K562 (cell line): Measurements from ENCODE around the gene XPNPEP3. TPM values are rescaled to one million over a fixed set of nuclear protein-coding genes. Genes with fewer than 3 reads are reported as not detected.

ENCODE experiments used
- ASH1L ChIP-seq: fragments of 450-650 bp; IDR thresholded peaks from 2 replicates; pipeline ENCODE4 v1.6.1; 2018; ENCODE audit warnings: borderline replicate concordance, mild to moderate bottlenecking, low read depth; ENCODE audit not compliant: partially characterized antibody
- ESRRA ChIP-seq: fragments of 450-650 bp; IDR thresholded peaks from 2 replicates; pipeline ENCODE4 v1.6.1; 2014; ENCODE audit warnings: low read depth, mild to moderate bottlenecking, moderate library complexity, borderline replicate concordance
- GATAD2B ChIP-seq: fragments of 450-650 bp; IDR thresholded peaks from 2 replicates; pipeline ENCODE4 v1.6.1; 2017; ENCODE audit warnings: mild to moderate bottlenecking, borderline replicate concordance
- GTF2E2 ChIP-seq: fragments of 200-800 bp; sonication (Bioruptor generic); IDR thresholded peaks from 2 replicates; pipeline ENCODE4 v1.6.1; 2016; ENCODE audit warnings: missing genetic modification characterization, missing compliant biosample characterization
- HEY1 ChIP-seq: fragments of 250-450 bp; sonication (Bioruptor Pico); IDR thresholded peaks from 2 replicates; pipeline ENCODE4 v1.5.0; 2020; ENCODE audit warnings: mild to moderate bottlenecking, moderate library complexity, borderline replicate concordance
- KLF10 ChIP-seq: fragments of 250-450 bp; sonication (Bioruptor Pico); IDR thresholded peaks from 2 replicates; pipeline ENCODE4 v1.6.1; 2021; ENCODE audit warnings: matching md5 sums
- MEF2D ChIP-seq: conservative IDR thresholded peaks from 2 replicates; pipeline ENCODE4 v1.6.1; 2016; ENCODE audit warnings: low read depth, missing genetic modification characterization, missing compliant biosample characterization
- NFIX ChIP-seq: fragments of 250-450 bp; sonication (Bioruptor Pico); IDR thresholded peaks from 2 replicates; pipeline ENCODE4 v1.4.0; 2020; ENCODE audit warnings: low read depth, mild to moderate bottlenecking, moderate library complexity
- NFYB ChIP-seq: IDR thresholded peaks from 2 replicates; pipeline ENCODE4 v1.6.1; 2011; ENCODE audit warnings: mild to moderate bottlenecking, moderate library complexity; ENCODE audit not compliant: insufficient read length; ENCODE audit errors: extremely low read depth
- RFX7 ChIP-seq: fragments of 250-450 bp; sonication (Bioruptor Pico); IDR thresholded peaks from 2 replicates; pipeline ENCODE4 v1.5.1; 2021; ENCODE audit warnings: mild to moderate bottlenecking
- RHOXF2B ChIP-seq: fragments of 250-450 bp; sonication (Bioruptor Pico); conservative IDR thresholded peaks from 2 replicates; pipeline ENCODE4 v1.5.1; 2021
- SLC30A9 ChIP-seq: fragments of 250-450 bp; sonication (Bioruptor Pico); IDR thresholded peaks from 2 replicates; pipeline ENCODE4 v1.8.0; 2022; ENCODE audit warnings: mild to moderate bottlenecking, moderate library complexity
- SMC3 ChIP-seq: conservative IDR thresholded peaks from 2 replicates; pipeline ENCODE4 v1.6.1; 2011; ENCODE audit warnings: low read depth, low read length, improper control_type of control experiment; ENCODE audit not compliant: insufficient read depth
- XRCC4 ChIP-seq: IDR thresholded peaks from one replicate; pipeline ENCODE4 v1.6.1; 2011; ENCODE audit not compliant: insufficient read depth, insufficient read length; ENCODE audit errors: extremely low read depth
- YY1 ChIP-seq, 3 experiments: IDR thresholded peaks; 2 replicates each; pipeline ENCODE4 v1.6.1; 2011; ENCODE audit warnings: low read length in 2 of 3, mild to moderate bottlenecking in 2 of 3, moderate library complexity in 2 of 3, borderline replicate concordance in 1 of 3, control low read depth in 1 of 3, low read depth in 1 of 3; ENCODE audit not compliant: insufficient read depth in 3 of 3, insufficient replicate concordance in 2 of 3, control insufficient read depth in 1 of 3, insufficient read length in 1 of 3; ENCODE audit errors: extremely low read depth in 1 of 3
- ZNF197 ChIP-seq: fragments of 200-800 bp; sonication (Bioruptor generic); IDR thresholded peaks from 2 replicates; pipeline ENCODE4 v1.6.1; 2016; ENCODE audit warnings: low read depth, missing genetic modification characterization, missing compliant biosample characterization
- ZNF3 ChIP-seq: fragments of 250-450 bp; sonication (Bioruptor Pico); IDR thresholded peaks from 2 replicates; pipeline ENCODE4 v1.5.0; 2021; ENCODE audit warnings: mild to moderate bottlenecking, moderate library complexity
- ZNF347 ChIP-seq: fragments of 450-650 bp; formaldehyde crosslinking; IDR thresholded peaks from 2 replicates; pipeline ENCODE4 v1.4.0; 2020; ENCODE audit warnings: low read depth, mild to moderate bottlenecking, moderate library complexity
- ZNF75A ChIP-seq: fragments of 450-650 bp; formaldehyde crosslinking; IDR thresholded peaks from 2 replicates; pipeline ENCODE4 v1.4.0; 2020; ENCODE audit warnings: mild to moderate bottlenecking
- polyA plus RNA-seq, 8 experiments: library from polyadenylated mRNA; depleted of rRNA in 4 of 8; stranded (reverse) in 5 of 8; unstranded in 3 of 8; fragments of >200 nt; fragmentation: Nextera tagmentation in 2 of 8; fragmentation: Illumina TruSeq in 1 of 8; extraction: Ambion mirVana in 2 of 8; extraction: Trizol in 1 of 8; gene quantifications; 2 replicates each; pipeline versions ENCODE4 v1.2.1 to v1.2.3, GENCODE V29; 2011 to 2014; ENCODE audit warnings: inconsistent platforms in 1 of 8, missing spikeins in 1 of 8
- total RNA-seq, 7 experiments: library from RNA; depleted of rRNA in 6 of 7; stranded (reverse); fragments of >200 nt in 6 of 7; fragmentation: Illumina TruSeq in 2 of 7; extraction: Trizol in 2 of 7; gene quantifications; 2 replicates each; pipeline versions ENCODE4 v1.2.1 to v1.2.3, GENCODE V29; 2011 to 2021; ENCODE audit warnings: low replicate concordance in 1 of 7
- TF ChIP-seq, protein P1 (sequence below): fragments of 250-450 bp; sonication (Bioruptor Pico); IDR thresholded peaks from 2 replicates; pipeline ENCODE4 v1.4.0; 2020

Gene XPNPEP3
- total and polyA plus RNA-seq, 9 of the 15 experiments (the other 6 are each of a cell fraction or from before 2014, with no cell fraction given): 9.1 to 22.6 (median 15.6) TPM

DNA sequence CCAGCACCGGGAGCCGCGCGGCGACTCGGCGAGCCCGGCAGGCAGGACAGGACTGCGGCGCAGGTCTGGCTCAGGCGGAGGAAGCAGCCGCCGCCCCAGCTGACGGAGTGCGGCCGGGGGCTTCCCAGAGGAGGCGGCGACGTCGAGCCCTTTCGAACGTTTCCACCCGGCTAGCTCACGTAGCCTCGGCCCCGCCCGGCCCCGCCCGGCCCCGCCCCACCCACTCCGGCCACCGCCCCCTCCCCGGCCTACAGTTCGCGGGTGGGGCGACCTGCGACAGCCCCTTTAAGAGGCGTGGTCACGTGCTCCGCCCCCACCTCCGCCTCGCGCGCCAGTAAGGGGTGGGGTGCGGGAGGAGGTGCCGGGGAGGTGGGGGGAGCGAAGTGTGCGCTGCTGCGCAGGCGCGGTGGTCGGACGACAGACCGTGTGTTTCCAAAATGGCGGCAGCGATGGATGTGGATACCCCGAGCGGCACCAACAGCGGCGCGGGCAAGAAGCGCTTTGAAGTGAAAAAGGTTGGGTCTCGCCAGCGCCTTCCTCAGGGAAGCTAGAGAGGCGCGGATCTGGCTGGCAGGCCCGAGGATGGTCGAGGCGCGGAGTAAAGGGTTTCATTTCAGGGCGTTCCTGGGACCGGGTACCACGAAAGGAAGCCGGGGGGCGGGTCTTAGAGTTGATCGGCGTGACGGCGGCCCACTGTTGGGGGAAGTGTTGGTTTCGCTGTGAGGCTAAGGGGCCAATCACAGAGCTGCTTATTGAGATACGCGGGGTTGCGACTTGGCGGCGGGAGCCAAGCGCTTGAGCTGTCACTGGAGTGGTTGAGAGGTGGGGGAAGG is 94.2 kb downstream of the XPNPEP3 start, which contains the start of gene RBX1 (continued):
- TF ChIP-seq XRCC4: no peak
- no peak for TF ChIP-seq SLC30A9
- no peak for TF ChIP-seq ZNF347 (CRISPR knock-in tag)
- TF ChIP-seq ZNF197 (CRISPR knock-in tag): no peak
- no peak for TF ChIP-seq NFIX
- TF ChIP-seq HEY1 (CRISPR knock-in tag): no peak
- TF ChIP-seq ESRRA: 0 out of 2 replicates have a peak, but pooled peaks have one; percentile 15
- no peak for TF ChIP-seq ZNF75A (CRISPR knock-in tag)
- TF ChIP-seq, protein P1, sequence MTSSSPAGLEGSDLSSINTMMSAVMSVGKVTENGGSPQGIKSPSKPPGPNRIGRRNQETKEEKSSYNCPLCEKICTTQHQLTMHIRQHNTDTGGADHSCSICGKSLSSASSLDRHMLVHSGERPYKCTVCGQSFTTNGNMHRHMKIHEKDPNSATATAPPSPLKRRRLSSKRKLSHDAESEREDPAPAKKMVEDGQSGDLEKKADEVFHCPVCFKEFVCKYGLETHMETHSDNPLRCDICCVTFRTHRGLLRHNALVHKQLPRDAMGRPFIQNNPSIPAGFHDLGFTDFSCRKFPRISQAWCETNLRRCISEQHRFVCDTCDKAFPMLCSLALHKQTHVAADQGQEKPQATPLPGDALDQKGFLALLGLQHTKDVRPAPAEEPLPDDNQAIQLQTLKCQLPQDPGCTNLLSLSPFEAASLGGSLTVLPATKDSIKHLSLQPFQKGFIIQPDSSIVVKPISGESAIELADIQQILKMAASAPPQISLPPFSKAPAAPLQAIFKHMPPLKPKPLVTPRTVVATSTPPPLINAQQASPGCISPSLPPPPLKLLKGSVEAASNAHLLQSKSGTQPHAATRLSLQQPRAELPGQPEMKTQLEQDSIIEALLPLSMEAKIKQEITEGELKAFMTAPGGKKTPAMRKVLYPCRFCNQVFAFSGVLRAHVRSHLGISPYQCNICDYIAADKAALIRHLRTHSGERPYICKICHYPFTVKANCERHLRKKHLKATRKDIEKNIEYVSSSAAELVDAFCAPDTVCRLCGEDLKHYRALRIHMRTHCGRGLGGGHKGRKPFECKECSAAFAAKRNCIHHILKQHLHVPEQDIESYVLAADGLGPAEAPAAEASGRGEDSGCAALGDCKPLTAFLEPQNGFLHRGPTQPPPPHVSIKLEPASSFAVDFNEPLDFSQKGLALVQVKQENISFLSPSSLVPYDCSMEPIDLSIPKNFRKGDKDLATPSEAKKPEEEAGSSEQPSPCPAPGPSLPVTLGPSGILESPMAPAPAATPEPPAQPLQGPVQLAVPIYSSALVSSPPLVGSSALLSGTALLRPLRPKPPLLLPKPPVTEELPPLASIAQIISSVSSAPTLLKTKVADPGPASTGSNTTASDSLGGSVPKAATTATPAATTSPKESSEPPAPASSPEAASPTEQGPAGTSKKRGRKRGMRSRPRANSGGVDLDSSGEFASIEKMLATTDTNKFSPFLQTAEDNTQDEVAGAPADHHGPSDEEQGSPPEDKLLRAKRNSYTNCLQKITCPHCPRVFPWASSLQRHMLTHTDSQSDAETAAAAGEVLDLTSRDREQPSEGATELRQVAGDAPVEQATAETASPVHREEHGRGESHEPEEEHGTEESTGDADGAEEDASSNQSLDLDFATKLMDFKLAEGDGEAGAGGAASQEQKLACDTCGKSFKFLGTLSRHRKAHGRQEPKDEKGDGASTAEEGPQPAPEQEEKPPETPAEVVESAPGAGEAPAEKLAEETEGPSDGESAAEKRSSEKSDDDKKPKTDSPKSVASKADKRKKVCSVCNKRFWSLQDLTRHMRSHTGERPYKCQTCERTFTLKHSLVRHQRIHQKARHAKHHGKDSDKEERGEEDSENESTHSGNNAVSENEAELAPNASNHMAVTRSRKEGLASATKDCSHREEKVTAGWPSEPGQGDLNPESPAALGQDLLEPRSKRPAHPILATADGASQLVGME: 0 out of 2 replicates have a peak, but pooled peaks have one; percentile 28
- TF ChIP-seq RHOXF2B (CRISPR knock-in tag): no peak
- TF ChIP-seq NFYB: peak; percentile 79
- TF ChIP-seq GTF2E2 (tag): peak; percentile 27; the same call in 1 of the 2 replicates
- TF ChIP-seq SMC3: no peak
- TF ChIP-seq KLF10 (CRISPR knock-in tag): no peak
- peak; percentile 75 to 94 (median 92) for TF ChIP-seq YY1 (IDR thresholded peaks at IDR 0.05; ENCODE audit: borderline replicate concordance in 1 of 3, control insufficient read depth in 1 of 3, extremely low read depth in 1 of 3, insufficient read depth in 3 of 3, insufficient read length in 1 of 3, insufficient replicate concordance in 2 of 3, low read depth in 1 of 3, low read length in 2 of 3)
- no peak for TF ChIP-seq RFX7 (CRISPR knock-in tag)
- TF ChIP-seq GATAD2B: no peak
- peak; percentile 90 for TF ChIP-seq ASH1L
- TF ChIP-seq MEF2D (tag): no peak
- no peak for TF ChIP-seq ZNF3 (CRISPR knock-in tag)
